Activated naive CD8-positive, alpha-beta T cell (primary cell): Measurements from ENCODE around the gene SEBOX.

Experiments
- H3K27ac Mint-ChIP-seq: one replicate; pipeline ENCODE4 v1.8.0; 2021; ENCODE audit warnings: mixed read lengths
- H3K27me3 Mint-ChIP-seq: one replicate; pipeline ENCODE4 v1.8.0; 2021; ENCODE audit warnings: mixed read lengths
- H3K36me3 Mint-ChIP-seq: one replicate; pipeline ENCODE4 v1.8.0; 2021; ENCODE audit warnings: mixed read lengths
- H3K4me1 Mint-ChIP-seq: one replicate; pipeline ENCODE4 v1.8.0; 2021; ENCODE audit warnings: low read depth, mixed read lengths
- H3K4me3 Mint-ChIP-seq: one replicate; pipeline ENCODE4 v1.8.0; 2021; ENCODE audit warnings: mild to moderate bottlenecking, mixed read lengths
- H3K9me3 Mint-ChIP-seq: one replicate; pipeline ENCODE4 v1.8.0; 2021; ENCODE audit warnings: low read depth, mixed read lengths

Gene SEBOX

GRCh38 chr17:28397687-28398279 lies 32.8 kb upstream of the SEBOX start:
- Mint-ChIP-seq H3K27ac (peak overlapping the region; percentile 12), H3K4me3 (no peak overlapping the region), H3K9me3 (no peaks in the 10 kb centered on the region), H3K27me3 (no peaks in the 10 kb centered on the region), H3K36me3 (no peaks in the 10 kb centered on the region), H3K4me1 (no peaks in the 10 kb centered on the region)

- Mint-ChIP-seq H3K9me3 (no peaks in the 10 kb centered on the region), H3K4me3 (no peak overlapping the region), H3K36me3 (no peaks in the 10 kb centered on the region), H3K27ac (peak overlapping the region; percentile 22), H3K27me3 (no peaks in the 10 kb centered on the region), H3K4me1 (no peaks in the 10 kb centered on the region)
Measured at GRCh38 chr17:28397275-28397674, 32.3 kb upstream of the SEBOX start.

- no peak overlapping the region for H3K27ac Mint-ChIP-seq
Measured at GRCh38 chr17:28396635-28397239, 31.7 kb upstream of the SEBOX start.

GRCh38 chr17:28395968-28396367 lies 31.0 kb upstream of the SEBOX start:
- Mint-ChIP-seq H3K36me3 (no peaks in the 10 kb centered on the region), H3K27me3 (no peaks in the 10 kb centered on the region), H3K27ac (no peak overlapping the region), H3K4me3 (no peak overlapping the region), H3K4me1 (no peaks in the 10 kb centered on the region), H3K9me3 (no peaks in the 10 kb centered on the region)

More at GRCh38 chr17:28396635-28397239, 31.7 kb upstream of the SEBOX start:
- H3K27me3 Mint-ChIP-seq: no peaks in the 10 kb centered on the region
- H3K36me3 Mint-ChIP-seq: no peaks in the 10 kb centered on the region
- H3K4me1 Mint-ChIP-seq: no peaks in the 10 kb centered on the region
- H3K4me3 Mint-ChIP-seq: no peak overlapping the region
- no peaks in the 10 kb centered on the region for H3K9me3 Mint-ChIP-seq

- Mint-ChIP-seq H3K4me1 (no peaks in the 10 kb centered on the region), H3K9me3 (no peaks in the 10 kb centered on the region), H3K4me3 (no peak overlapping the region), H3K36me3 (peaks cover 2% of the 10 kb centered on the region), H3K27me3 (no peaks in the 10 kb centered on the region), H3K27ac (no peak overlapping the region)
Measured at GRCh38 chr17:28395426-28395825, 30.4 kb upstream of the SEBOX start.

GRCh38 chr17:28394337-28395116 lies 29.5 kb upstream of the SEBOX start:
- H3K27ac Mint-ChIP-seq: no peak overlapping the region
- H3K36me3 Mint-ChIP-seq: peaks cover 2% of the 10 kb centered on the region
- H3K4me1 Mint-ChIP-seq: no peaks in the 10 kb centered on the region
- no peaks in the 10 kb centered on the region for H3K9me3 Mint-ChIP-seq
- H3K27me3 Mint-ChIP-seq: no peaks in the 10 kb centered on the region
- H3K4me3 Mint-ChIP-seq: no peak overlapping the region

- Mint-ChIP-seq H3K9me3 (no peaks in the 10 kb centered on the region), H3K27ac (no peak overlapping the region), H3K27me3 (no peaks in the 10 kb centered on the region), H3K4me3 (no peak overlapping the region), H3K4me1 (peaks cover 2% of the 10 kb centered on the region), H3K36me3 (peaks cover 2% of the 10 kb centered on the region)
Measured at GRCh38 chr17:28392491-28392890, 27.5 kb upstream of the SEBOX start.

- Mint-ChIP-seq H3K9me3 (no peaks in the 10 kb centered on the region), H3K27me3 (no peaks in the 10 kb centered on the region), H3K4me1 (peaks cover 3% of the 10 kb centered on the region), H3K4me3 (no peak overlapping the region), H3K27ac (no peak overlapping the region), H3K36me3 (peaks cover 2% of the 10 kb centered on the region)
Measured at GRCh38 chr17:28391401-28391800, 26.4 kb upstream of the SEBOX start.

- Mint-ChIP-seq H3K27ac (no peak overlapping the region), H3K9me3 (no peaks in the 10 kb centered on the region), H3K4me3 (no peak overlapping the region), H3K4me1 (peaks cover 3% of the 10 kb centered on the region), H3K27me3 (no peaks in the 10 kb centered on the region), H3K36me3 (peaks cover 2% of the 10 kb centered on the region)
Measured at GRCh38 chr17:28390984-28391383, 26.0 kb upstream of the SEBOX start.

GRCh38 chr17:28390563-28390962 lies 25.6 kb upstream of the SEBOX start:
- Mint-ChIP-seq H3K27me3 (no peaks in the 10 kb centered on the region), H3K27ac (no peak overlapping the region), H3K9me3 (no peaks in the 10 kb centered on the region), H3K36me3 (peaks cover 2% of the 10 kb centered on the region), H3K4me1 (peaks cover 3% of the 10 kb centered on the region), H3K4me3 (no peak overlapping the region)

- Mint-ChIP-seq H3K36me3 (peaks cover 2% of the 10 kb centered on the region), H3K27ac (no peak overlapping the region)
Measured at GRCh38 chr17:28390141-28390540, 25.1 kb upstream of the SEBOX start.

GRCh38 chr17:28388106-28388505 lies 23.1 kb upstream of the SEBOX start:
- no peak overlapping the region for H3K27ac Mint-ChIP-seq
- peaks cover 14% of the 10 kb centered on the region for H3K4me1 Mint-ChIP-seq
- H3K36me3 Mint-ChIP-seq: peaks cover 2% of the 10 kb centered on the region

More at GRCh38 chr17:28390141-28390540, 25.1 kb upstream of the SEBOX start:
- no peaks in the 10 kb centered on the region for H3K9me3 Mint-ChIP-seq
- no peak overlapping the region for H3K4me3 Mint-ChIP-seq
- peaks cover 6% of the 10 kb centered on the region for H3K4me1 Mint-ChIP-seq
- H3K27me3 Mint-ChIP-seq: no peaks in the 10 kb centered on the region

GRCh38 chr17:28386391-28386790 lies 21.4 kb upstream of the SEBOX start:
- peak overlapping the region; percentile 17 for H3K4me3 Mint-ChIP-seq
- H3K4me1 Mint-ChIP-seq: peaks cover 20% of the 10 kb centered on the region
- no peaks in the 10 kb centered on the region for H3K27me3 Mint-ChIP-seq
- H3K36me3 Mint-ChIP-seq: peaks cover 2% of the 10 kb centered on the region
- no peaks in the 10 kb centered on the region for H3K9me3 Mint-ChIP-seq
- no peak overlapping the region for H3K27ac Mint-ChIP-seq

More at GRCh38 chr17:28388106-28388505, 23.1 kb upstream of the SEBOX start:
- Mint-ChIP-seq H3K9me3 (no peaks in the 10 kb centered on the region), H3K4me3 (no peak overlapping the region), H3K27me3 (no peaks in the 10 kb centered on the region)

- Mint-ChIP-seq H3K4me3 (peak overlapping the region; percentile 92), H3K4me1 (peaks cover 24% of the 10 kb centered on the region), H3K27ac (no peak overlapping the region), H3K36me3 (peaks cover under 1% of the 10 kb centered on the region), H3K9me3 (no peaks in the 10 kb centered on the region), H3K27me3 (no peaks in the 10 kb centered on the region)
Measured at GRCh38 chr17:28385406-28385805, 20.4 kb upstream of the SEBOX start.

- Mint-ChIP-seq H3K27me3 (no peaks in the 10 kb centered on the region), H3K27ac (peak overlapping the region; percentile 66), H3K4me3 (peak overlapping the region; percentile 92)
Measured at GRCh38 chr17:28385037-28385400, 20.0 kb upstream of the SEBOX start.

More at GRCh38 chr17:28385037-28385400, 20.0 kb upstream of the SEBOX start:
- Mint-ChIP-seq H3K4me1 (peaks cover 24% of the 10 kb centered on the region), H3K9me3 (no peaks in the 10 kb centered on the region), H3K36me3 (peaks cover 3% of the 10 kb centered on the region)
